ENCODE data around the gene DTWD2.
"Not testable (repeated sequence)": the region's sequence is repeated elsewhere in the genome, so short reads cannot be mapped to it uniquely, and the experiment has no call there.

Gene DTWD2

DNA sequence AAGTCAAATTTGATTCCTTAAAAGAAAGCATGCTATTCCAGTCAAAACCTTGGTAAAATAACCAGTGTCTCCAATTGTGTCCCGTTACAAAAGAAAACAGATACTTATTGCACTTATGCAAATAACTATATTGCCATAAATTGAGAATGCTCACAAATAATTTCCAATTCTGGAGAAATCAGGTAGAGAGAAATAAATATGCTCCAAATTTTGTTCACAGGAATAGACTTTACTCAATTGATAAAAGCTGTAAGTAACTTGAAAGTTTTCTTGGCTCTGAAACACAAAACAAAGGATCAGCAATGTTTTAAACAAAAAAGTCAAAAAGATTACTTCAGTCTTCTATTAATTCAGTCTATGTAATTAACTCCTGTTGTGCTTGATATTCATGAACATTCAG, 7.8 kb upstream of the DTWD2 start:
- DNase-seq (ENCODE audit: low read depth), result no peak

DNA sequence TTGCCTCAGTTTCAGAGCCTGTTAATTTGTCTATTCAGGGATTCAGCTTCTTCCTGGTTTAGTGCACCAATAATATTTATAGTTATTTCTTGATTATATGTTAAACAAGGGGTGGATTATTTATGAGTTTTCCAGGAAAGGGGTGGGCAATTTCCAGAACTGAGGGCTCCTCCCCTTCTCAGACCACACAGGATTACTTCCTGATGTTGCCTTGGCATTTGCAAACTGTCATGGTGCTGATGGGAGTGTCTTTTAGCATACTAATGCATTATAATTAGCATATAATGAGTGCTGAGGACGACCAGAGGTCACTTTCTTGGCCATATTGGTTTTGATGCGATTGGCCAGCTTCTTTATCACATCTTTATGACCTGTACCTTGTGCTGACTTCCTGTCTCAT, 6.2 kb upstream of the DTWD2 start:
- no peak for DNase-seq (ENCODE audit: low read depth)

DNA sequence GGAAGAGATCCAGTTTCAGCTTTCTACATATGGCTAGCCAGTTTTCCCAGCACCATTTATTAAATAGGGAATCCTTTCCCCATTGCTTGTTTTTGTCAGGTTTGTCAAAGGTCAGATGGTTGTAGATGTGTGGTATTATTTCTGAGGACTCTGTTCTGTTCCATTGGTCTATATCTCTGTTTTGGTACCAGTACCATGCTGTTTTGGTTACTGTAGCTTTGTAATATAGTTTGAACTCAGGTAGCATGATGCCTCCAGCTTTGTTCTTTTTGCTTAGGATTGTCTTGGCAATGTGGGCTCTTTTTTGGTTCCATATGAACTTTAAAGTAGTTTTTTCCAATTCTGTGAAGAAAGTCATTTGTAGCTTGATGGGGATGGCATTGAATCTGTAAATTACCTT, 4.8 kb upstream of the DTWD2 start:
- not testable (repeated sequence) for DNase-seq (ENCODE audit: low read depth)

DNA sequence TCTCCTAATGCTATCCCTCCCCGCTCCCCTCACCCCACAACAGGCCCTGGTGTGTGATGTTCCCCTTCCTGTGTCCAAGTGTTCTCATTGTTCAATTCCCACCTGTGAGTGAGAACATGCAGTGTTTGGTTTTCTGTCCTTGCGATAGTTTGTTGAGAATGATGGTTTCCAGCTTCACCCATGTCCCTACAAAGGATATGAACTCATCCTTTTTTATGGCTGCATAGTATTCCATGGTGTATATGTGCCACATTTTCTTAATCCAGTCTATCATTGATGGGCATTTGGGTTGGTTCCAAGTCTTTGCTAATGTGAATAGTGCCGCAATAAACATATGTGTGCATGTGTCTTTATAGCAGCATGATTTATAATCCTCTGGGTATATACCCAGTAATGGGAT, 3.7 kb upstream of the DTWD2 start:
- not testable (repeated sequence) for DNase-seq (ENCODE audit: low read depth)

- no peak for DNase-seq (ENCODE audit: low read depth)
Observed at GRCh38 chr5:118990582-118990981, 2.2 kb upstream of the DTWD2 start.

DNA sequence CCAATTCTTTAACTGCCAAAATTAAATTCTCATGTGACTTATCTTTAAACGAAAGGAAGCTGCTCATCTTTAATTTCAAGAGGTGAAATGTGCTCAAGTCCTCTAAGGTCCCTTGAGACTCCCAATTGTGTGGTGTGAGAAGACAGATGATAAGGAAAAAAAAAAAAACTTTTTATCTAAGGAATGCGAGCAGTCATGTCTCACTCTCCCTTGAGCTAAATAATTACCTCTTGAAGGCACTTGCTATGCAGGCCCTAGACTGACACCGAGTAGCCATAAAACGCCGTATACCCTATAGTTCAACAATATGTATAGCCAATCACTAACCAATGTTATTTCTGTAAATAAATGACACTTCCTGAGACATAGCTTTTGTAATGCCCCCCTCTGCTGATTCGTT, 1.5 kb upstream of the DTWD2 start:
- DNase-seq (ENCODE audit: low read depth), result no peak

DNA sequence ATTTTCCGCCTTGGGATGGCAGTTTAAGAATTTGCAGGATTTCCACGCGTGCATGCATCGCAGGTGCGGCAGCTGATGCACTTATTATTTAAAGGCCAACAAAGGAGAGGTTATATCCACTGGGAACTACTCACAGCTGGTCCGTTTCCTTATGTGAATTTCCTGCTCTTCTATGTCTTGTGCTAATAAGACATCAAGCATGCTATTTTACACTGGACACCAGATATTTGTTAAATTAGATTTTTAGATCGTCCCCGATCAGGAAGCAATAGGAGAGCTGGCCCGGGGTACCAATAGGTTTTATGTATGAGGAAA, 476 bp upstream of the DTWD2 start:
- DNase-seq (ENCODE audit: low read depth), result no peak

- no peak for DNase-seq (ENCODE audit: low read depth)
Observed at GRCh38 chr5:118984602-118985001, 3.7 kb downstream of the DTWD2 start.

DNA sequence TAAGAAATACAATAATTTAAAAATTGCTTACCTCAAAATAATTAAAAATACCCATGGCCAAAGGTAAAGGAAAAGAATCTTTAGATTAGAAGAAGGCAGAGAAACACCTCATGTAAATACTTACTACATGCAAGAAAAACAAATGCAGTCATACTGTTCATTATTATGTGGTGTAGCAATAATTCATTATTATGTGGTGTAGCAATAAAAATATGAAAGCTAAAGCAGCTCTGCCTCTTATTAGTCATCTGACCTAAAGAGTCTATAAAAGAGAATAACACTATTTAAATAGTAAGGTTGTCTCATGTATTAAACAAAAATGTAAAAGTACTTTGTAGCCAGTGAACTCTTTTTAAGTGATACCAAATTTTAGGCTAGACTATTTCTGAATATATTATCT, 6.6 kb downstream of the DTWD2 start:
- no peak for DNase-seq (ENCODE audit: low read depth)

DNA sequence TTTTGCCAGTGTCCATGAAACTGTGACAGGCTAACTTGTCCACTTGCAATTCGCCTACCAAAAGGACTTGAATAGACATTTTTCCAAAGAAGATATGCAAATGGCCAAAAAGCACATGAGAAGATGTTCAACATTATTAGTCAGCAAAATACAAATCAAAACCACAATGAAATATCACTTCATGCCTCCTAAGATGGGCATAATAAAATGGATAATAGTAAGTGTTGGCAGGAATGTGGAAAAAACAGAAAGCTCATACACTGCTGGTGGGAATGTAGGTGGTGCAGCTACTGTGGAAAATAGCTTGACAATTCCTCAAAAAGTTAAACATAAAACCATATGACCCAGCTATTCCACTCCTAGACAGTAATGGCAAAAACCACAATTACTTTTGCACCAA, 7.9 kb downstream of the DTWD2 start:
- no peak for DNase-seq (ENCODE audit: low read depth)

DNA sequence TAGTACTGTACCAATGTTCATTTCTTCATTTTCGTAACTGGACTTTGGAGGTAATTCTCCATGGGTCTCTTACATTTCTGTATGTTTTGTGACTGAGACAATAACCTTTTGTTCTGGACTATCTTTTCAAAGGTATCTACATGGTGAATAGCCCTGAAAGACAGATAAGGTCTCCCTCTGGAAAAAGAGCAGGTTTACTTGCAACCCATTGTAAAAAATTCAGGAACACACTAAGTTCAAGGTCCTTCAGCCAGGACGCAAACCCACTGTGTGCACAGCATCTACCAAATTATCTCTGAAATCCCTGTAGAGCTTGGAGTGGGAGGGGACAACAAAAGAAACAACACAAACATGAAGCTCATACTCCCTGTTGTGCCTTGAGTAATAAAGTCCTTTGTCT, 8.3 kb downstream of the DTWD2 start:
- no peak for DNase-seq (ENCODE audit: low read depth)

DNA sequence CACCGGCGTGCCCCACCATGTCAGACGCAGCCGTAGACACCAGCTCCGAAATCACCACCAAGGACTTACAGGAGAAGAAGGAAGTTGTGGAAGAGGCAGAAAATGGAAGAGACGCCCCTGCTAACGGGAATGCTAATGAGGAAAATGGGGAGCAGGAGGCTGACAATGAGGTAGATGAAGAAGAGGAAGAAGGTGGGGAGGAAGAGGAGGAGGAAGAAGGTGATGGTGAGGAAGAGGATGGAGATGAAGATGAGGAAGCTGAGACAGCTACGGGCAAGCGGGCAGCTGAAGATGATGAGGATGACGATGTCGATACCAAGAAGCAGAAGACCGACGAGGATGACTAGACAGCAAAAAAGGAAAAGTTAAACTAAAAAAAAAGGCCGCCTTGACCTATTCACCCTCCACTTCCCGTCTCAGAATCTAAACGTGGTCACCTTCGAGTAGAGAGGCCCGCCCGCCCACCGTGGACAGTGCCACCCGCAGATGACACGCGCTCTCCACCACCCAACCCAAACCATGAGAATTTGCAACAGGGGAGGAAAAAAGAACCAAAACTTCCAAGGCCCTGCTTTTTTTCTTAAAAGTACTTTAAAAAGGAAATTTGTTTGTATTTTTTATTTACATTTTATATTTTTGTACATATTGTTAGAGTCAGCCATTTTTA, 14.4 kb downstream of the DTWD2 start:
- not testable (repeated sequence) for DNase-seq (ENCODE audit: low read depth)

DNA sequence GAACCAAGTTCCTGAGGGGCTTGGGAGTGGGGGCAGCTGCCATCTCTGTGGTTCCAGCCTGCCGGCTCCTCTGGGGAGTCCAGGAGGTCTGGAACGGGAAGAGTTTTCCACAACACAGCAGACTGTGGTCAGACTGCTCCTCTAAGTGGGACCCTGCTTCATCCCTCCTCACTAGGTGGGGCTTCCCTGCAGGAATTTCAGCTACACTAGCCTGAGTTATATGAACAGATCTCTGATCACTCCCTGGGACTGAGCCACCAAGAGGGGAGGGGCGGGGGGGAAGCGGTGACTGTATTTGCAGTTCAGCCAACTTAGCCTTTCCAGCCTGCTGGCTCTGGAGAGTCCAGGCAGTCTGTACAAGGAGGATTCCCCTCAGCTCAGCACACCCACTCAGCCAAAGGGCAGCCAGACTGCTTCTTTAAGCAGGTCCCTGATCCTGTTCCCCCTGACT, 19.4 kb downstream of the DTWD2 start:
- DNase-seq (ENCODE audit: low read depth), result no peak

DNA sequence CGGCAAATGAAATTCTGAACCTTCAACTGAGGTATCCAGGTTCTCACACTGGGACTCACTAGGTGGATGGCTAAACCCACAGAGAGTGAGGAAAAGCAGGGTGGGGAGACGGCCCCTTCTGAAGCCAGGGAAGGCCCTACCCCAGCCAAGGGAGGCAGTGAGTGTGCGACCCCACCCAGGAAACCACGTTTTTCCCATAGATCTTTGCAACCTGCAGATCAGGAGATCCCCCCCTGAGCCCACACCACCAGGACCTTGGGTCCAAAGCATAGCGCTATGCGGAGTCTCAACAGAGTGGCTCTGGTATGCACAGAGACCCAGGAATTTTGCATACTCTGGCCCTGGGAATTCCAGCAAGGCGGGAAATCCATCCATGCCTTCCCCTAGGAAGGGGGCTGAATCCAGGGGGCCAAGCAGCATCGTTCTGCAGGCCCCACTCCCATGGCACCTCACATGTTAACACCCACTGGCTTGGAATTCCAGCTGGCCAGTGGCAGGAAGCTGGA, 19.9 kb downstream of the DTWD2 start:
- DNase-seq (ENCODE audit: low read depth), result no peak

- DNase-seq (ENCODE audit: low read depth), result no peak
Observed at GRCh38 chr5:118967059-118967508, 21.3 kb downstream of the DTWD2 start.

DNA sequence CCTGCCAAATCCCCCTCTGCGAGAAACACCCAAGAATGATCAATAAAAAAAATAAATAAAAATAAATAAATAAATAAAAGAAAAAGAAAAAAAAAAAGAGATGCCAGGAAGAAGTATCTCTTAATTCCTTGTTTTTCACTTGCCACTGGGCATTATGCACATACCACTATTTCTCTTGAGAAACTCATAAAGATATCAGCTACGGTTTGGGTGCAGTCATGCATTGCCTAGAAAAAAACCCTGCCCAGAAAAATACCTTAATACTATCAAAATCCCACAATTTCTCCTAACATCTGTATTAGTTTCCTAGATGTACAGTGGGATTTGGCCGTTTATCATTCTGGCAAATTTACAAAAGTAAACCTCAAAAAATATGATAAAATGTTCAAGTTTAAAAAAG, 22.5 kb downstream of the DTWD2 start:
- DNase-seq (ENCODE audit: low read depth), result no peak

DNA sequence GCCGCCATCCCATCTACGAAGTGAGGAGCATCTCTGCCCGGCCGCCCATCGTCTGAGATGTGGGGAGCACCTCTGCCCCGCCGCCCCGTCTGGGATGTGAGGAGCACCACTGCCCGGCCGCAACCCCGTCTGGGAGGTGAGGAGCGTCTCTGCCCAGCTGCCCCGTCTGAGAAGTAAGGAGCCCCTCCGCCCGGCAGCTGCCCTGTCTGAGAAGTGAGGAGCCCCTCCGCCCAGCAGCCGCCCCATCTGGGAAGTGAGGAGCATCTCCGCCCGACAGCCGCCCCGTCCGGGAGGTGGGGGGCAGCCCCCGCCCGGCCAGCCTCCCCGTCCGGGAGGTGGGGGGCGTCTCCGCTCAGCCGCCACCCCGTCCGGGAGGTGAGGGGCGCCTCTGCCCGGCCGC, 23.4 kb downstream of the DTWD2 start:
- DNase-seq (ENCODE audit: low read depth), result not testable (repeated sequence)

GRCh38 chr5:118964388-118964787, 24.0 kb downstream of the DTWD2 start:
- not testable (repeated sequence) for DNase-seq (ENCODE audit: low read depth)

GRCh38 chr5:118963169-118963568, 25.2 kb downstream of the DTWD2 start:
- no peak for DNase-seq (ENCODE audit: low read depth)

- DNase-seq (ENCODE audit: low read depth), result no peak
Observed at GRCh38 chr5:118960557-118960956, 27.8 kb downstream of the DTWD2 start.

GRCh38 chr5:118956727-118957126, 31.6 kb downstream of the DTWD2 start:
- no peak for DNase-seq (ENCODE audit: low read depth)

DNA sequence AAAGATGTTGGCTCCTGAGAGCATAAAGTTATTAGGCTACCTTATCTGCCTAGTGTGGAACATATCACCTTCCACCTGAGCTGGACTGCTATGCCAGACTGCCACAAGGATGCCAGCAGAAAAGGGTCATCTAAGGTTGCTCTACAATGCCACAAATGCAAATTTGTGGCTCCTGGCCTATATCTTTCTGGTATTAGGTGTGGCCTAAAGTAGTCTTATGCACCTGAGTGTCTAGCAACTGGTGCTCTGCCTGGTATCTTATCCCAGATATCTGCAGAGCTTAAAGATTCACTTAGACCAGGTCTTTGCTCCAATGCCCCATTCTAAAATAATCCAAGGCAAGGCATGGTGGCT, 34.7 kb downstream of the DTWD2 start:
- DNase-seq (ENCODE audit: low read depth), result no peak

DNA sequence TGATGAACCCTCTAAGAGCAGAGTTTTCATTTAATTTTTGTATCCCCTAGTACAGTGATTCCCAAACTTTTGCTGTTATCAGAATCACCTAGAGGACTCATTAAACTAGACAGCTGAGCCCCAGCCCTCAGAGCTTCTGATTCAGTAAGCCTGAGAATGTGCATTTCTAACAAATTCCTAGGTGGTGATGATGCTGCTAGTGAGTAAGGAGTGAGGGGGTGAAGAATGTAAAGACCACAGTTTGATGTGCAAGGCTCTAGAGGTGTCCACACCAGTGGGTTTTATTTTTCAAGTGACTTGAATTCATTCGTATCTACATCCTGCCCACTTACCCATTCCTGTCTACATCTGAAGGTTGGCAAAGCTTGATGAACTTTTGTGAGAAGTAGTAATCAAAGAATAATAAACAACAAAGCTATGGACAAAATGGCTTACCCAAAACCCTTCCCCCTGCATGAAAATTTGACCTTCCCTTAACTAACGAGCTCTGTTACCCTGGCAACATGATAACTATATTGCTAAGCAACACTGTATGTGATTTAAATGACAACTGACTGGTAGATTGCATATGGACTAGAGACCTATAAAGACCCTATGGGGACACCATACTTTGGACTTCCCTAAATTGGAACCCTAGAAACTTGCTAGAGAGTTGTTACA, 35.2 kb downstream of the DTWD2 start:
- DNase-seq (ENCODE audit: low read depth), result no peak

DNA sequence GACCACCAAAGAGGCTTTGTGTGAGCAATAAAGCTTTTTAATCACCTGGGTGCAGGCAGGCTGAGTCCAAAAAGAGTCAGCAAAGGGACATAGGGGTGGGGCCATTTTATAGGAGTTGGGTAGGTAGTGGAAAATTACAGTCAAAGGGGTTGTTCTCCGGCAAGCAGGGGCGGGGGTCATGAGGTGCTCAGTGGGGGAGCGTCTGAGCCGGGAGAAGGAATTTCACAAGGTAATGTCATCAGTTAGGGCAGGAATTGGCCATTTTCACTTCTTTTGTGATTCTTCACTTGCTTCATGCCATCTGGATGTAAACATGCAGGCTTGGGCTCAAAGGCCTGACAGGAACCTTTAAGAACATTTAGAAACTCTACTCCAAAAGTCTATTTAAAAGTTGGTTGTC, 36.0 kb downstream of the DTWD2 start:
- not testable (repeated sequence) for DNase-seq (ENCODE audit: low read depth)
